Dermis blood vessel endothelial cell (primary cell): ENCODE data around the gene EYS. TPM values are rescaled to one million over a fixed set of nuclear protein-coding genes. Genes with fewer than 3 reads are reported as not detected.
A peak's percentile ranks its signal among the peaks of the same experiment; 100 is the strongest.

Experiments
- DNase-seq: peaks from one replicate; pipeline ENCODE4 v3.0.0; 2010
- total RNA-seq: library from RNA; depleted of rRNA; stranded (reverse); fragments of >200 nt; gene quantifications from 2 replicates; pipeline ENCODE4 v1.2.3, GENCODE V29; 2014

Gene EYS
- total RNA-seq, 1 donor from 2014 or later = not detected

DNA sequence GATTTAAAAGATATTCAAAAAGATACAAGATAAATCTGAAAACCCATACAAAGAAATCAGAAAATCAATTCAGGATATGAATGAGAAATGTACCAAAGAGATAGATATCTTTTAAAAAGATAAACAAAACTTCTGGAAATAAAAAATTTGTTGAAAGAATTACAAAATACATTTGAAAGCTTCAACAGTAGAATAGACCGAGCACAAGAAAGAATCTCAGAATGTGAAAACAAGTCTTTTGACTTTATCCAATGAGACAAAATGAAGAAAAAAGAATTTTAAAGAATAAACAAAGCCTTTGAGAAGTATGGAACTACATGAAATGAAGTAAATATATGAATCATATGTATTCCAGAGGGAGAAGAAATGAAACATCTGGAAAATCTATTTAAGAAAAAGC, 1011.0 kb downstream of the EYS start:
- DNase-seq = no peak

DNA sequence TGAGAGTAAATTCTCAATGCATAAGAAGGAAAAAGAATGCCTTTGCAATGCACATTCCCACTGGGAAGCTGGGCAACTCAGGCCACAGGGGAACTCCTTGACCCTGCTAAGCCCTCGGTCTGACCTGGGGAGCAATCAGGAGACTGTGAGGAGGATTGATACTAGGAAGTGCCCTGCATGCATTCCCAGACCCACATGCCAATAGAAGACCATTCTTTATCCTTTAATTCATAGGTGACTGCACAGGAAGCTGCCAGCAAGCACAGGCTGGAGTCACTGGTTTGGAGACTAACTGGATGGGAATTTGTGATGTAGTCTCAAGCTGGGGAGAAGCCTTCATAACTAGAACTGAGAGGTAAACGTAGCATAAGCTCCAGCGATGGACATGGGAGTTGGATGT, 1012.7 kb downstream of the EYS start:
- no peak for DNase-seq

- no peak for DNase-seq
Observed at GRCh38 chr6:64691064-64691463, 1016.0 kb downstream of the EYS start.

DNA sequence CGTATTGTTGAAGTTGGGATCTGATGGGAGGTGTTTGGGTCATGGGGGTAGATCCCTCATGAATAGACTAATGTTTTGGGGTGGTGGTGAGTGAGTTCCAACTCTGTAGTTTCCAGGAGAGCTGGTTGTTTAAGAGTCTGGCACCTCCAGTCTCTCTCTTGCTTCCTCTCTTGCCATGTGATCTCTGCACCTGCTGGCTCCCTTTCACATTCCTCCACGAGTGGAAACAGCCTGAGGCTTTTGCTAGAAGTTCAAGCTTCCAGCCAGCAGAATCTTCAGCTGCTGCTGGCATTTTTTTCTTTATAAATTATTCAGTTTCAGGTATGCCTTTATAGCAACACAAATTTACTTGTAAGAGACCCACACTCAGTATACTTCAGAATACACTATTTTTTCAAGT, 1021.6 kb downstream of the EYS start:
- DNase-seq = no peak

DNA sequence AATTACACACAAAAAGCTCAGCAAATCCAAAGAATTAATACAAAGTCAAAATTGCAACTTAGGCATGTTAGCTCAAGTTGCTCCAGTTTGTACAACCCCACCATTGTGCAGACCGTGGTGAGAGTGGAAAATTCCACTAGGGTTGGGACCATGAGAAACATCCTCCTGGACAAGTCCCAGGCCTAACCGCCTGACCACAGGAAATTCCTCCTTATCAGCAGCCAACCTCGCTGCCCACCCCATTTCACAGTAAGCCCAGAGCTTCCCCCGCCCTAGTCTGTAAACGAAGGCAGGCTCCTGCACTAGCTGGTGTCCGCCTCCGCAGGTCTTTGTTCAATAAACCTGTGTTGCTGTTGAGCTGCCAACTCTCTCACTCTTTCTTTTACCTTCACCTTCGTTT, 1023.3 kb downstream of the EYS start:
- peak; percentile 30 for DNase-seq

GRCh38 chr6:64681416-64682160, 1025.4 kb downstream of the EYS start:
- DNase-seq = no peak

DNA sequence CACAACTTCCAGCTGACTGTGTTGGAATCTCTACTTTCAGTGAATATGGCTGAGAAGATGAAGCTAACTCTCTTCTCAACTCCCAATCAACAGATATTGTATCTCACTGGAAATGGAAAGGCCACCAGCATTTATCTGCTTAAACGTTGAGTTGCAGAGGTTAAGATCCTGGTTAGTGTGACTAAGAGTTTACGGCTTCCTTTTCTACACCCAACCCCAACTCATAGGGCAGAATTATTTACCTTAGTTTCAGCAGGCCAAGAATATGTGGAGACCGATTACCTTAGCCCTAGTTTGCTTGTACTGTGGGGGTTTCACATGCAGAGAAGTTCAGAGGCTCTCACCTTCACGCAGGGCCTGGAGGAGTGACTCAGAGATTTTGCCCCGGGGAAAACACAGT, 1026.6 kb downstream of the EYS start:
- DNase-seq = no peak

GRCh38 chr6:64679416-64679815, 1027.6 kb downstream of the EYS start:
- no peak for DNase-seq

- no peak for DNase-seq
Observed at GRCh38 chr6:64672651-64673050, 1034.4 kb downstream of the EYS start.

DNA sequence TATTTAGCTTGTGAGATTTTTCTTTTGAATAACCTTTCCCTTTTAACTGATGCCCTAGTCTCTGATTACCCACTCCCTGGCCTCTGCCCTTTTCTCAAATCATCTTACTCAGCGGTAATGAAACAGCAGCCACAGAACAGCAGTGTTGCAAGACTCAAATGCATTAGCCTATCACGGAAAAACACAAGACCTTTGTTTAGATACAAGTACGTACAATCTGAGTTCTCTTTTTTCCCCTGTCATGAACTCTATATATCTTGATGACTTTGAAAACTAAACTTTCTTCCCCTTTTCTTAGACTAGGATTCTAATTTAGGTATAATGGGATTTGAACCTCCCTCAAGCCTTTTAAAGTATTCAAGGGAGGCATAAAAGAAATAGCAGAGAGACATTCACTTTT, 1034.9 kb downstream of the EYS start:
- no peak for DNase-seq

DNA sequence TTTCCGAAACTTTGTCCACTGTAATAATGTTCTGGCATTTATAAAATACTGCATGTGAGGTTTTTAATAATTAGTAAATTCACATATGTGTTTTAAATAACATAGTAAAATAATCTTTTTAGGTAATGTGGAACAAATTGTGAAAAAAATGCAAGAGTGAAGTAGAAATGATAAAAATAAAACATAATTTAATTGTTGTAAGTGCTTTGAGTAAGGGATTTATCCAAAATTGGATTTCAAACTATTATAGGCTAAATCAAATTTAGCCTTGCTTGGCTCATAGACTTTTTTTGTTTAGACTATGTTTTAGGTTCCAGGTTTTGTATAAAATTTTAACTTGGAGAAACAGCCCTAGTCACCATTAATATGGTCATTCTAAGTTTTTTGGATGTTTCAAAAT, 1041.9 kb downstream of the EYS start:
- no peak for DNase-seq

GRCh38 chr6:64664480-64664879, 1042.5 kb downstream of the EYS start:
- no peak for DNase-seq

GRCh38 chr6:64644024-64644423, 1063.0 kb downstream of the EYS start:
- no peak for DNase-seq

DNA sequence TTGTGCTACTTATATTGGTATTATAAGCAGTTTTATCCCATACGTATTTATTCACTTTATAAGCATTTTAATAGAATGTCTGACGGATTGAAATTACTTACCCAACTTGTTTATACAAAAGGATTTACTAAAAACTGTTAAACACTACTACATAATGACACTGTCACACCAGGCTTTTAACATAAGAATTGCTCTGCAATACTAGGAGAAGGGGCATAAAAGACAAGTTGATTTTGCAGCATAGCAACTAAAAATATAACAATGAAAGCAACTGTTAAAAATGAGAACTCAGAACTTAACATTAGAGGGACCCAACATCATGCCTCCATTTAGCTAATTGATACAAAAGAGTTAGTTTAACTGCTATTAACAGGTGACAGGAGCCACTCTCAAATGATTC, 1076.1 kb downstream of the EYS start:
- DNase-seq = no peak

GRCh38 chr6:64622944-64623343, 1084.1 kb downstream of the EYS start:
- no peak for DNase-seq

- no peak for DNase-seq
Observed at GRCh38 chr6:64602993-64603392, 1104.0 kb downstream of the EYS start.

GRCh38 chr6:64591676-64592036, 1115.4 kb downstream of the EYS start:
- no peak for DNase-seq

DNA sequence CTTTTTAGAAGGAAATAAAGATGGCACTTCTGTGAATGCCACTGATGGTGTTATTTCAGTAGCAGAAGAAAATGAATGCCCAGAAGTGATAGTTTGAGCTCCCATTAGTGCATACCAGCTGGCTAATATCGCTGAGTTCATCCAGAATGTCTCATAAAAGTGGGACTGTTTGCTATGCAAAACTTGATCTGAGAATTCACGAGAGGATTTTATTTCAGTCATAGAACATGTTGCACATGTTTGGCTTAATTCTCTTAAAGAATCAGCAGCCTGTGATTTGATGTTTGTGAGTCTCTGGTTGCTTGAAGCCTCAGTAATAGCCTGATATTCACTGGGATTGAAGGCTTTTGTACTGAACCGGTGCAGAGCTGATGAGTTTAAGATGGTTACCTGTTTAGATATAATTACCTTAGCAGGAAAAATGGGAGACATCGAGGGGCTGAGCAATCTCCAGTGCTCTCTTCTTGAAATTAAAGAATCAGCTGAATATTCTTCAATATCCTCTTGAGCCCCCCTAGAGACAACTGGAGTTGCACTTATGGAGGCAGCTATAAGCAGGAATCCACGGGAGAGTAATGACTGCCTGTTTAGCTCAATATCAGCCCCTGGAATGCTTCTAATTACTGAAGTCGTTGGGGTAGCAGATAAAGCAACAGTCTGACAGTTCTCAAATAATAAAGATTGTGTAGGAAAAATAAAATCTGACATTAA, 1115.9 kb downstream of the EYS start:
- DNase-seq = no peak

DNA sequence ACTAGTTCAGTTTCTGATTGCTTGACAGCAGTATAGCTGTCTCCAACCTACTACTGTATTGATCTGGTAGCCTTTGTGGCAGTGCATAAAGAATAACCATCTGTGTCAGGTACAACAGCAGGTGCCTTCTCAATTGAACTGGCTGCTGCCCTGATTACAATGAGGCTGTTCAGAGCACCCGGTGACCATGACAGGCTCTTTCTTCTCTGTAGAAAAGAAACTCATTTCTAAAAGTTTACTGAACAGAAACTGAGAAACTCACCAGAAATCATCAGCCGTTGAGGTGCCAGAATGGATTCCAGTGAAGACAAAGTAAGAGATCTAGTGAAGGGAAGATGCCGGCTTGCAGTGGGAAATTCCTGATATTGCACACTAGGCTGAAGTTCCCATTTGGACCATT, 1117.1 kb downstream of the EYS start:
- DNase-seq = no peak

DNA sequence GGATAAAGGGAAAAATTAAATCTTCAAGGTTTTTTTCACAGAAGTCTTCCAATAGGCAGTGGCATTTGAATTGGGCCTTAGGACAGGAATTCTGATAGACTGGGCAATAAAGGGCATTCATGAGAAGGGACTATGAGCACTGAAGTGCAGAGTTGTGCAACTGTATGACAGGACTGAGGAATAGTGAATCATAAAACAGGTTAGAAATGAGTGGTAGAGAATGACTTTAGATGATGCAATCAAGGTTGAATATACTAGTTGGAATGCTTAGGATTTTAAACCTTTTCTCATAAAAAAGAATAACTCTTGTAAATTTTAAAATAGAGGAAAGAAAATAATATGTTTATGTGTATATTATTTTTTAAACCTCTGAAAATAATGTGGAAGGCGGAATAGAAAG, 1126.7 kb downstream of the EYS start:
- DNase-seq = no peak

- no peak for DNase-seq
Observed at GRCh38 chr6:64553249-64553786, 1153.7 kb downstream of the EYS start.

DNA sequence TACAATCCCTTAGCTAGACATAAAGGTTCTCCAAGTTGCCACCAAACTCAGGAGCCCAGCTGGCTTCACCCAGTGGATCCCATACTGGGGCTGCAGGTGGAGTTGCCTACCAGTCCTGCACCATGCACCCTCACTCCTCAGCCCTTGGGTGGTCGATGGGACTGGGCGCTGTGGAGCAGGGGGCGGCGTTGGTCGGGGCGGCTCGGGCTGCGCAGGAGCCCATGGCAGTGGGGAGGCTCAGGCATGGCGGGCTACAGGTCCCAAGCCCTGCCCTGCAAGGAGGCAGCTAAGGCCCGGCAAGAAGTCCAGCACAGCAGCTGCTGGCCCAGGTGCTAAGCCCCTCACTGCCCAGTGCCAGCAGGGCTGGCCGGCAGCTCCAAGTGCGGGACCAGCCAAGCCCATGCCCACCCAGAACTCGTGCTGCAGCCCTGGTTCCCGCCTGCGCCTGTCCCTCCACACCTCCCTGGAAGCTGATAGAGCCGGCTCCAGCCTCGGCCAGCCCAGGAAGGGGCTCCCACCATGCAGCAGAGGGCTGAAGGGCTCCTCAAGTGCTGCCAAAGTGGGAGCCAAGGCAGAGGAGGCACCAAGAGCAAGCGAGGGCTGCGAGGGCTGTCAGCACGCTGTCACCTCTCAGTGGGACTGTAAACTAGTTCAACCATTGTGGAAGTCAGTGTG, 1159.3 kb downstream of the EYS start:
- DNase-seq = no peak

DNA sequence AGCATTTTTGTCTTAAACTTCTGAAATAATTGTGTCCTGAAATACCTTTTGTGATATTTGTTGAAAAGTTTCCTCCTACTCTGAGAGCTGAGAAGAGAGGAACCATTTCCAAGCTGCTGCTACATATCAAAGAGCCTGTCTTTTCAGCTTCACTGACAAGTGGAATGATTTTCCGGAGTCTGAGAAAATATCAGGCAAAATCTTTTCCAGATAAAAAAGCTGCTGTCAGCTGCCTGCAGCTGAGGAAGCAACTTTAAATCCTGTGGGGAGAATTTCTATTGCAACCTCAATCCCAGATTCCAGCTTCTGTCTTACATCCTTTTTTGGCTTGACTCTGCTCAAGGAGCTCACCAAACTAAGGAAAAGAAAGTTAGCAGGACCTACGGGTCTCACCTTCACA, 1167.1 kb downstream of the EYS start:
- no peak for DNase-seq

- DNase-seq = no peak
Observed at GRCh38 chr6:64538722-64539121, 1168.3 kb downstream of the EYS start.
